ENCODE data around the gene MYO16.

DNA sequence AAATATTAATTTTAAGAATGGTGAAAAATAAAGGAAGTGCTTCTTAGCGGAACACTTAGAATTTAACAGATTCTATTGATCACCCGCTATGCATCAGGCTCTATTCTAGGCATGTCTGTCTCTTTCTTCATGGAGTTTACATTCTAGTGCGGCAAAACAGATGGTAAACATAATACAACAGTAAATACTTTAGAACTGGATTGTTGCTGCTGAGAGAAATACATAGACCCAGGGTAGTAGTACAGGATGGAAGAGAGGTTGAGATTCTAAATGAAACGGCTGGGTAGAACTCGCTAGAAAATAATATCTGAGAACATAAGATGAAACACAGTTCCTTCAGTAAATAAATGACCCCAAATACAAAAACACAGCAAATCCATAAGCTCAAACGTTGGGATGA is 498.7 kb downstream of the MYO16 start:
- TF ChIP-seq, protein P1, sequence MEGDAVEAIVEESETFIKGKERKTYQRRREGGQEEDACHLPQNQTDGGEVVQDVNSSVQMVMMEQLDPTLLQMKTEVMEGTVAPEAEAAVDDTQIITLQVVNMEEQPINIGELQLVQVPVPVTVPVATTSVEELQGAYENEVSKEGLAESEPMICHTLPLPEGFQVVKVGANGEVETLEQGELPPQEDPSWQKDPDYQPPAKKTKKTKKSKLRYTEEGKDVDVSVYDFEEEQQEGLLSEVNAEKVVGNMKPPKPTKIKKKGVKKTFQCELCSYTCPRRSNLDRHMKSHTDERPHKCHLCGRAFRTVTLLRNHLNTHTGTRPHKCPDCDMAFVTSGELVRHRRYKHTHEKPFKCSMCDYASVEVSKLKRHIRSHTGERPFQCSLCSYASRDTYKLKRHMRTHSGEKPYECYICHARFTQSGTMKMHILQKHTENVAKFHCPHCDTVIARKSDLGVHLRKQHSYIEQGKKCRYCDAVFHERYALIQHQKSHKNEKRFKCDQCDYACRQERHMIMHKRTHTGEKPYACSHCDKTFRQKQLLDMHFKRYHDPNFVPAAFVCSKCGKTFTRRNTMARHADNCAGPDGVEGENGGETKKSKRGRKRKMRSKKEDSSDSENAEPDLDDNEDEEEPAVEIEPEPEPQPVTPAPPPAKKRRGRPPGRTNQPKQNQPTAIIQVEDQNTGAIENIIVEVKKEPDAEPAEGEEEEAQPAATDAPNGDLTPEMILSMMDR (IDR thresholded peaks at IDR 0.05), result no peak
- no peak for TF ChIP-seq POLR2A (IDR thresholded peaks at IDR 0.05)
